GM13976 (cell line): Measurements from ENCODE around the gene PRRC2B.

ENCODE experiments used
- DNase-seq: peaks from one replicate; pipeline ENCODE4 v3.0.0; 2012; ENCODE audit warnings: low spot score
- in situ Hi-C: fragments of 300-500 bp; cut with MboI; formaldehyde crosslinking; loops from one replicate; pipeline ENCODE4 v1.12.0; 2022; ENCODE audit warnings: low sequenced_read_pairs, mixed read lengths, inconsistent platforms; ENCODE audit not compliant: unreplicated experiment
- TF ChIP-seq, protein P1 (sequence below): IDR thresholded peaks from 2 replicates; pipeline ENCODE4 v1.5.1; 2012; ENCODE audit warnings: borderline replicate concordance, mild to moderate bottlenecking; ENCODE audit not compliant: insufficient read depth; ENCODE audit errors: extremely low read depth, missing control alignments, control extremely low read depth

The PRRC2B gene

DNA sequence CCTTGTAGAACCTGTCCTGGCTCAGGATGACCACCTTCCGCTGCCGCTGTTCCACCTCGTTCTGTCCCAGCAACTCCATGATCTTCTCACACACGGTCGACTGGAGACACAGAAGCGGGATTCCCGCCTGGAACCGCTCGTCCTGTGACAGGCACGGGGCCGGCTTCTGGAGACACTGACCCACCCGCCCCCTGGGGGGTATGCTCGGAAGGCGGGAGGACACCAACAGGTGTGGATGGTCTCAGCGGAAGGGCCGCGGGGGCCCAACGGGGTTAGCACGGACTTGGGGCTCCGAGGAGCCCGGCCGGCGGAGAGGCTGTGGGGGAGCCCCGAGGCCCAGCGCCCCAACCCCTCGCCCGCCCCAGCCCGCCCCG, 136.6 kb downstream of the PRRC2B start:
- in situ Hi-C loops, result no loop called here
- TF ChIP-seq, protein P1, sequence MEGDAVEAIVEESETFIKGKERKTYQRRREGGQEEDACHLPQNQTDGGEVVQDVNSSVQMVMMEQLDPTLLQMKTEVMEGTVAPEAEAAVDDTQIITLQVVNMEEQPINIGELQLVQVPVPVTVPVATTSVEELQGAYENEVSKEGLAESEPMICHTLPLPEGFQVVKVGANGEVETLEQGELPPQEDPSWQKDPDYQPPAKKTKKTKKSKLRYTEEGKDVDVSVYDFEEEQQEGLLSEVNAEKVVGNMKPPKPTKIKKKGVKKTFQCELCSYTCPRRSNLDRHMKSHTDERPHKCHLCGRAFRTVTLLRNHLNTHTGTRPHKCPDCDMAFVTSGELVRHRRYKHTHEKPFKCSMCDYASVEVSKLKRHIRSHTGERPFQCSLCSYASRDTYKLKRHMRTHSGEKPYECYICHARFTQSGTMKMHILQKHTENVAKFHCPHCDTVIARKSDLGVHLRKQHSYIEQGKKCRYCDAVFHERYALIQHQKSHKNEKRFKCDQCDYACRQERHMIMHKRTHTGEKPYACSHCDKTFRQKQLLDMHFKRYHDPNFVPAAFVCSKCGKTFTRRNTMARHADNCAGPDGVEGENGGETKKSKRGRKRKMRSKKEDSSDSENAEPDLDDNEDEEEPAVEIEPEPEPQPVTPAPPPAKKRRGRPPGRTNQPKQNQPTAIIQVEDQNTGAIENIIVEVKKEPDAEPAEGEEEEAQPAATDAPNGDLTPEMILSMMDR, result no peak
- peak; percentile 69 for DNase-seq

- TF ChIP-seq, protein P1, result no peak
- DNase-seq, result peak; percentile 99
- in situ Hi-C loops, result no loop called here
These were observed 137.3 kb downstream of the PRRC2B start, which contains the start of gene UCK1 for GRCh38 chr9:131530920-131531832. UCK1 (minus strand) TSS chr9:131531263; CDS start chr9:131531174, 89 bp downstream.

DNA sequence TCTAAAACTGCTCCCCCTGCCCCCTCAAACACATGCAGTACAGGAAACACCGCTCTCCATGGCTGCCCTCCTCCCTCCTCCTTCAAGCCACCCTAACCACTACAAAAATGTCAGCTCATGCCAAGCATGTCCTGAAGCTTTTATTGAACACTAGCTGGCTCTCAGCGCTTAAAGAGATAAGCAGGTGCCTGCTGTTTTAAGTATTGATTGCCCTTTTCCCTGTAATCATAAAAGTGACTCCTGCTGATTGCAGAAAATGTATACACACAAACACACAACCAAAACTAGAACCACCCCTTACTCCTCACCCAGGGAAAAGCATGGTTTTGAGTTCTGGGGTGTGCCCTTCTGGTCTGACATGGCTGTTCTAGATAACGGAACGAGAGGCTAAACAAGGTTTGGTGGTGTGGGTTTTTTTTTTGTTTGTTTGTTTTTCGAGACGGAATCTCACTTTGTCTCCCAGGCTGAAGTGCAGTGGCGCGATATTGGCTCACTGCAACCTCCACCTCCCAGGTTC, 140.9 kb downstream of the PRRC2B start:
- TF ChIP-seq, protein P1, result no peak
- no peak for DNase-seq
- in situ Hi-C loops, result no loop called here

DNA sequence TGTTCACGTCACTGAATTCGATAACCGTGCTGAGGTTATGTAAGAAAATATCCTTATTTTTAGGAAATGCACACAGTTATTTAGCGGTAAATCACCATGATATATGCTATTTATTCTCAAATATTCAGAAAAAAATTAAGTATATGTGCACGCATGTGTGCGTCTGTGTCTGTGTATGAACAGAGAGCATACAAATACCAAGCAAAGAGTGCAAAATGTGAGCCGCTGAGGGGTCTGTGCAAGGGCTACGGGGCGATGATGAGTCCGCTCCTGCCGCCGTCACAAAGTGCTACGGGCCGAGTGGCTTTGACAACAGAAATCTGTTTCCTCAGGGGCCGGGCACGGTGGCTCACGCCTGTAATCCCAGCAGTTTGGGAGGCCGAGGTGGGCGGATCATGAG, 144.1 kb downstream of the PRRC2B start:
- no peak for DNase-seq
- in situ Hi-C loops, result no loop called here
- TF ChIP-seq, protein P1, result no peak

- DNase-seq, result no peak
- TF ChIP-seq, protein P1, result no peak
- in situ Hi-C loops, result no loop called here
These were observed 145.5 kb downstream of the PRRC2B start for GRCh38 chr9:131539223-131539923.

DNA sequence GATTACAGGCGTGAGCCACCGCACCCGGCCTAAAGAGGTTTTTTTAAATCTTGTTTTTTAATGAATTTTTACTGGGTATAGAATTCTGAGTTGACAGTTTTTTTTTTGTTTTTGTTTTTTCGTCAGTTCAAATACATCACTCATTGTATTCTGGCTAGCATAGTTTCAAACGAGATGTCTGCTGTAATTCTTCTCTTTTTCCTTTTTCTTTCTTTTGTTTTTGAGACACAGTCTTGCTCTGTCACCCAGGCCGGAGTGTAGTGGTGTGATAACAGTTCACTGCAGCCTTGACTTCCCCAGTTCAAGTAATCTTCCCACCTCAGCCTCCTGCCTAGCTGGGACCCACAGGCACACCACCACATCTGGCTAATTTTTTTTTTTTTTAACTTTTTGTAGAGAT, 149.3 kb downstream of the PRRC2B start:
- in situ Hi-C loops, result no loop called here
- TF ChIP-seq, protein P1, result no peak
- no peak for DNase-seq
